GM12878 (cell line): ENCODE results near the gene TRANK1. TPM values are rescaled to one million over a fixed set of nuclear protein-coding genes. Genes with fewer than 3 reads are reported as not detected.

Experiments
- ATAC-seq: fragments of 200-7000 bp; cut with Tn5 transposase; 3 replicates; pipeline ENCODE4 v1.9.1; 2020; ENCODE audit warnings: mild to moderate bottlenecking, moderate library complexity
- BruUV-seq: library from RNA; stranded (reverse); fragments of 400-500 nt; replicated peaks from 2 replicates; lab custom pipeline; 2021; lab: Mats Ljungman, UMichigan
- CTCF ChIA-PET: fragments of 300-600 bp; sonication (Branson Sonifier 250); formaldehyde crosslinking; extraction: SDS; loops from one replicate; lab custom pipeline; 2021; ENCODE audit warnings: inconsistent platforms; lab: Yijun Ruan, JAX
- POLR2A ChIA-PET: fragments of 350-600 bp; formaldehyde crosslinking; extraction: SDS; loops from one replicate; lab custom pipeline; 2021; ENCODE audit warnings: inconsistent platforms; lab: Charles Lee
- RAD21 ChIA-PET: fragments of 300-600 bp; sonication (Branson Sonifier 250); formaldehyde crosslinking; loops from one replicate; lab custom pipeline; 2023; ENCODE audit warnings: antibody characterized with exemption; ENCODE audit not compliant: unreplicated experiment; lab: Charles Lee
- SMC1A ChIA-PET: fragments of 300-600 bp; sonication (Branson Sonifier 250); formaldehyde crosslinking; loops from one replicate; lab custom pipeline; 2023; ENCODE audit not compliant: unreplicated experiment, uncharacterized antibody; lab: Charles Lee
- DNase-seq: peaks from one replicate; pipeline ENCODE4 v3.0.0-alpha.2; 2011; ENCODE audit warnings: low read depth, low spot score
- FAIRE-seq: peaks from 3 replicates; lab custom pipeline; 2011; peaks lifted over from hg19 to GRCh38; lab: Jason Lieb, UNC
- H2AFZ ChIP-seq: 2 replicates; pipeline ENCODE4 v1.6.0; 2011; ENCODE audit warnings: low read depth, low read length, control low read depth; ENCODE audit not compliant: control insufficient read depth
- H3K27ac ChIP-seq: 2 replicates; pipeline ENCODE4 v1.5.1; 2011; ENCODE audit warnings: control low read depth; ENCODE audit not compliant: control insufficient read depth, insufficient read depth
- H3K27me3 ChIP-seq, 2 experiments: replicated peaks in 1 of 2; 2 replicates each; pipeline versions ENCODE4 v1.6.0 to v1.6.1; 2011; ENCODE audit warnings: low read length in 1 of 2; ENCODE audit not compliant: control insufficient read depth in 2 of 2, insufficient read depth in 2 of 2
- H3K36me3 ChIP-seq, 2 experiments: 2 replicates each; pipeline ENCODE4 v1.5.1; 2011; ENCODE audit warnings: low read length in 1 of 2; ENCODE audit not compliant: control insufficient read depth in 2 of 2, insufficient read depth in 2 of 2
- H3K4me1 ChIP-seq: 2 replicates; pipeline ENCODE4 v1.6.1; 2011; ENCODE audit warnings: mild to moderate bottlenecking, low read length, moderate library complexity, mixed read lengths; ENCODE audit not compliant: control insufficient read depth, insufficient read depth
- H3K4me2 ChIP-seq: 2 replicates; pipeline ENCODE4 v1.6.0; 2011; ENCODE audit warnings: control low read depth; ENCODE audit not compliant: control insufficient read depth, insufficient read depth
- H3K4me3 ChIP-seq: fragments of 200-600 bp; sonication (generic); 2 replicates; pipeline ENCODE4 v1.5.1; 2016
- H3K79me2 ChIP-seq: 2 replicates; pipeline ENCODE4 v1.6.0; 2011; ENCODE audit warnings: low read length; ENCODE audit not compliant: control insufficient read depth, insufficient read depth
- H3K9ac ChIP-seq: 2 replicates; pipeline ENCODE4 v1.8.0; 2011; ENCODE audit warnings: low read length, control low read depth, mixed read lengths; ENCODE audit not compliant: control insufficient read depth, insufficient read depth
- H3K9me3 ChIP-seq: replicated peaks from 3 replicates; pipeline ENCODE4 v1.5.1; 2011; ENCODE audit warnings: mild to moderate bottlenecking, low read length; ENCODE audit not compliant: control insufficient read depth, insufficient read depth
- H4K20me1 ChIP-seq: 2 replicates; pipeline ENCODE4 v1.6.0; 2011; ENCODE audit not compliant: control insufficient read depth, insufficient read depth
- CREM ChIP-seq: IDR thresholded peaks from 2 replicates; pipeline ENCODE4 v1.6.1; 2014; ENCODE audit warnings: antibody characterized with exemption, low read depth
- EZH2 ChIP-seq: IDR thresholded peaks from 2 replicates; pipeline ENCODE4 v1.6.1; 2012; ENCODE audit warnings: low read depth, mild to moderate bottlenecking, control low read depth, inconsistent platforms, low read length, borderline replicate concordance; ENCODE audit not compliant: control insufficient read depth
- FOXM1 ChIP-seq: IDR thresholded peaks from 2 replicates; pipeline ENCODE4 v1.6.1; 2012; ENCODE audit warnings: low read depth, mild to moderate bottlenecking, inconsistent platforms, low read length, moderate library complexity
- NFIC ChIP-seq: IDR thresholded peaks from 2 replicates; pipeline ENCODE4 v1.6.1; 2012; ENCODE audit warnings: low read depth, mild to moderate bottlenecking, inconsistent platforms, low read length, moderate library complexity
- NRF1 ChIP-seq: conservative IDR thresholded peaks from 2 replicates; pipeline ENCODE4 v1.6.1; 2011; ENCODE audit warnings: mild to moderate bottlenecking, low read depth, low read length, improper control_type of control experiment
- WGBS: methylation state at CpG from one replicate; pipeline ENCODE4 v1.1.6; 2016; ENCODE audit warnings: low lambda C conversion rate; ENCODE audit not compliant: insufficient replicate concordance, insufficient coverage; ENCODE audit errors: missing lambda C conversion rate; 5-methylcytosine and 5-hydroxymethylcytosine counted together
- in situ Hi-C: fragments of 300-500 bp; cut with MboI; formaldehyde crosslinking; loops from 9 replicates; pipeline ENCODE4 v1.14.3; 2018; ENCODE audit warnings: mixed read lengths
- intact Hi-C: fragments of 100-400 bp; cut with micrococcal nuclease; formaldehyde crosslinking; loops from one replicate; pipeline ENCODE4 v1.14.2; 2022; ENCODE audit not compliant: unreplicated experiment
- polyA plus RNA-seq, 11 experiments: library from polyadenylated mRNA; depleted of rRNA in 4 of 11; unstranded in 6 of 11; stranded (reverse) in 5 of 11; fragments of >200 nt; fragmentation: Nextera tagmentation in 4 of 11; fragmentation: Illumina TruSeq in 1 of 11; extraction: Ambion mirVana in 4 of 11; extraction: Trizol in 1 of 11; gene quantifications; 1 replicate in 1 of 11; 2 replicates in 10 of 11; pipeline versions ENCODE4 v1.2.1 to v1.2.3, GENCODE V29; 2011 to 2016; ENCODE audit warnings: inconsistent platforms in 2 of 11, missing spikeins in 2 of 11, low read depth in 1 of 11
- total RNA-seq, 4 experiments: library from RNA; depleted of rRNA in 3 of 4; stranded (reverse); fragments of >200 nt in 3 of 4; fragmentation: Illumina TruSeq in 1 of 4; extraction: Trizol in 1 of 4; gene quantifications; 2 replicates each; pipeline versions ENCODE4 v1.2.1 to v1.2.3, GENCODE V29; 2013 to 2021

TRANK1 gene
- total and polyA plus RNA-seq, 10 of the 15 experiments (the other 5 are each of a cell fraction or from before 2014, with no cell fraction given) = 0.46 to 8.8 (median 1.1) TPM

DNA sequence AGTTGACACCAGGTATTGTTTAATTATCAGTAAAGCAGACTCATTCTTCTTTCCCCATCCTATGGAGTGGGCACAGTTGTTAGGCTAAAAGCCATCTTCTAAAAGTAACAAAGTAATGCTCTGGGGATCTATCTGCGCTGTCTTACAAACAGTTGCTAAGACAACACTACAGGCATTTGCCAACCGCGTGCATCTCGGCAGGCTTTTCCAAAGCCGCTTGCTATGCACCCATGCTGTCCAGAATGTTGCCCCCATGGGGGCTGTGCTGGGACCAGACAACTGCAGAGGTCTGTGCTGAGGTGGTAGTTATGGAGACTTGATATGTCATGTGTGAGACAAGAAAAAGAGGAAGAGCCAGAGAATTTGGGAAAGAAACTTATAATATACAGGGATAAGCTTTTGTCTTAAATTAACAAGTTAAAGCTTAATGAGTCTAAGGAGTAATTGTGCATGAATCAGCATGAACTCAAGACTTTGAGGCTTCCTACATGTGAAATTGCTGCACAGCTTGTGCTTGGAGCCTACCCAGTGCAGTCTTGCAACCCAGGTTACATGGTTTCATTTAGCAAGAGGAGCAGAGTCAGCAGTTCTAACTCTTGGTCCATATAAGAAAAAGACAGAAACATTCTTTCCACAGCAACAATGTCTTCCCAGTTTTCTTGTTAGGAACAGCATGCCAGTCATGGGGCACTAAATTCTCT is 141.6 kb downstream of the TRANK1 start:
- in situ Hi-C loops = no loop called here
- ChIA-PET RAD21 (interaction anchor here (0.6 kb wide), 1 partner anchor 159 kb away, joined by 3 read pairs; no protein-coding TSS in a partner anchor), SMC1A (no interaction called here), CTCF (no interaction called here), POLR2A (no interaction called here)
- Histone ChIP-seq H3K9ac (no peak overlapping the region), H3K27me3 (no peaks in the 10 kb centered on the region), H3K36me3 (no peaks in the 10 kb centered on the region), H3K4me2 (no peak overlapping the region), H4K20me1 (no peaks in the 10 kb centered on the region), H3K79me2 (no peaks in the 10 kb centered on the region), H3K4me1 (no peaks in the 10 kb centered on the region), H3K9me3 (no peaks in the 10 kb centered on the region), H3K27ac (no peak overlapping the region), H2AFZ (no peak overlapping the region), H3K4me3 (no peak overlapping the region)
- intact Hi-C loops = no loop called here
- FAIRE-seq = no peak
- BruUV-seq = no TSS peak
- TF ChIP-seq FOXM1 = no peak
- no peak for TF ChIP-seq CREM
- 95% methylated on average over 5 of the region's 5 CpGs for WGBS
- no peak for DNase-seq
- ATAC-seq = no peak

DNA sequence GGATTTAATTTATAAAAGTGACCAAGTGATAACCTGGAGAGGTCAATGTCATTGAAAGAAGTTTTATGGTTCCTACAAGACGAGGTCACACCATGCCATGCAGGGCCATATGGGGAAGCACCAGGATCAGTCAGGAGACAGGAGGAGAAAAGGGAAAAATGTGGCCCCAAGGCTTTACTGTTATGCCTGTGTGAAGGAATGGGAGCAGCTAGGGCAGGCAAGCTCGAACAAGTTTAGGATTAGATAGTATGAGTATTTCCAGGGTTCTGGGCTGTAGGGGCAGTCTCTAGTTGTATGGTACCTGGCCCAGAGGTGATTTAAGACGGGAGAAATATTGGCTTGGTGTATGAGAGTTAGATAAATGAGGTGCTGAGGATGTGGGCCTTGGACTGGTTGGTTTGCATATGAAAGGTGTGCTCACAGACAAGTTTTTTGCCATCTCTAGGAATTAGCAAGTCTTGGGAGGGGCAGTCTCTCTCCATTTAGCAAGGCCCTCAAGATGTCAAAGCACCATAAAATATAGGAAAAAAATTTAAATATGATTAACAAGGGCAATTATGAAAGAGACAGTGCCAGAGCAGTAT is 144.2 kb downstream of the TRANK1 start:
- intact Hi-C loops = no loop called here
- 15% methylated on average over 3 of the region's 3 CpGs for WGBS

More for the DNA sequence above, 144.2 kb downstream of the TRANK1 start:
- ChIA-PET SMC1A (no interaction called here), RAD21 (no interaction called here), POLR2A (no interaction called here), CTCF (interaction anchor here (0.5 kb wide), 1 partner anchor 38 kb away, joined by 3 read pairs; no protein-coding TSS in a partner anchor)
- Histone ChIP-seq H3K4me2 (no peak overlapping the region), H4K20me1 (no peaks in the 10 kb centered on the region), H3K36me3 (no peaks in the 10 kb centered on the region), H3K4me3 (no peak overlapping the region), H2AFZ (no peak overlapping the region), H3K27me3 (no peaks in the 10 kb centered on the region), H3K27ac (no peak overlapping the region), H3K4me1 (no peaks in the 10 kb centered on the region), H3K9ac (no peak overlapping the region), H3K9me3 (no peaks in the 10 kb centered on the region), H3K79me2 (no peaks in the 10 kb centered on the region)
- BruUV-seq = no TSS peak
- DNase-seq (no peak), FAIRE-seq (no peak), ATAC-seq (no peak)
- TF ChIP-seq EZH2 (no peak), NRF1 (no peak), NFIC (no peak)
- in situ Hi-C loops = no loop called here
